Parathyroid adenoma (tissue), 2 donors: ENCODE data around the gene IL1RN.

ENCODE experiments used
- H2AFZ ChIP-seq: fragments of 300-600 bp; sonication (generic); one replicate; pipeline ENCODE4 v1.7.0; 2017; ENCODE audit warnings: antibody characterized with exemption, mild to moderate bottlenecking
- H3K27ac ChIP-seq: fragments of 300-600 bp; sonication (generic); one replicate; pipeline ENCODE4 v1.7.0; 2017
- H3K27me3 ChIP-seq: fragments of 300-600 bp; sonication (generic); one replicate; pipeline ENCODE4 v1.7.0; 2017; ENCODE audit warnings: low read length; ENCODE audit not compliant: control insufficient read depth, insufficient read depth
- H3K36me3 ChIP-seq: fragments of 300-600 bp; sonication (generic); one replicate; pipeline ENCODE4 v1.7.0; 2017; ENCODE audit warnings: low read length; ENCODE audit not compliant: control insufficient read depth, insufficient read depth
- H3K4me1 ChIP-seq: fragments of 300-600 bp; sonication (generic); one replicate; pipeline ENCODE4 v1.7.0; 2017; ENCODE audit warnings: control low read depth
- H3K4me2 ChIP-seq: fragments of 300-600 bp; sonication (generic); one replicate; pipeline ENCODE4 v1.7.0; 2017; ENCODE audit warnings: low read length
- H3K4me3 ChIP-seq: fragments of 300-600 bp; sonication (generic); one replicate; pipeline ENCODE4 v1.7.0; 2017; ENCODE audit warnings: low read depth, low read length
- H3K79me2 ChIP-seq: fragments of 300-600 bp; sonication (generic); one replicate; pipeline ENCODE4 v1.7.0; 2017; ENCODE audit warnings: control low read depth
- H3K9ac ChIP-seq: fragments of 300-600 bp; sonication (generic); one replicate; pipeline ENCODE4 v1.7.0; 2017; ENCODE audit warnings: mild to moderate bottlenecking
- H3K9me3 ChIP-seq: fragments of 300-600 bp; sonication (generic); one replicate; pipeline ENCODE4 v1.7.0; 2017; ENCODE audit warnings: low read length; ENCODE audit not compliant: control insufficient read depth
- TF ChIP-seq, protein P1 (sequence below): fragments of 300-600 bp; sonication (generic); IDR thresholded peaks from one replicate; pipeline ENCODE4 v1.7.0; 2017; ENCODE audit warnings: antibody characterized with exemption, mild to moderate bottlenecking
- donor health status: primary hyperparathyroidism.

The IL1RN gene

DNA sequence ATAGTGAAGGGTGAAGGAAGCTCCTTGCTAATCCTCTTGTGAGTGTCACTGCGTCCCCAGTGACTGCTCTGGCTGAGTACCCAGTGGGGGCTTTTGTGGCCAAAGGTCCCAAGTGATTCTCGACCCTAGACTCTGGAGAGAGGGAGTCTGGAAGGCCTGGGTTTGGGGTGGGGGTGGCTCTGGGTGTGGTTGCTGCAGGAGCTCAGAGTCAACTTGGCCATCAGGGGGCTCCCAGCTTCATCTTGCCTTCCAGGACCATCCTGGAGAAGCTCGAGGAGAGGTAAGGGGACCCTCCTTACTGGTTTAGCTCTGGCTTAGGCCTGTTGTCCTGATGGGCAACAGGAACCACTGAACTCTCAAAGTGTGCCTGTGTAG is 47.0 kb downstream of the IL1RN start:
- Histone ChIP-seq H3K9me3 (no peaks in the 10 kb centered on the region), H3K36me3 (no peaks in the 10 kb centered on the region), H3K4me2 (no peak overlapping the region), H3K27ac (no peak overlapping the region), H3K27me3 (no peaks in the 10 kb centered on the region), H3K9ac (no peak overlapping the region), H3K4me3 (no peak overlapping the region), H2AFZ (no peak overlapping the region), H3K4me1 (peaks cover 22% of the 10 kb centered on the region), H3K79me2 (no peaks in the 10 kb centered on the region)
- TF ChIP-seq, protein P1, sequence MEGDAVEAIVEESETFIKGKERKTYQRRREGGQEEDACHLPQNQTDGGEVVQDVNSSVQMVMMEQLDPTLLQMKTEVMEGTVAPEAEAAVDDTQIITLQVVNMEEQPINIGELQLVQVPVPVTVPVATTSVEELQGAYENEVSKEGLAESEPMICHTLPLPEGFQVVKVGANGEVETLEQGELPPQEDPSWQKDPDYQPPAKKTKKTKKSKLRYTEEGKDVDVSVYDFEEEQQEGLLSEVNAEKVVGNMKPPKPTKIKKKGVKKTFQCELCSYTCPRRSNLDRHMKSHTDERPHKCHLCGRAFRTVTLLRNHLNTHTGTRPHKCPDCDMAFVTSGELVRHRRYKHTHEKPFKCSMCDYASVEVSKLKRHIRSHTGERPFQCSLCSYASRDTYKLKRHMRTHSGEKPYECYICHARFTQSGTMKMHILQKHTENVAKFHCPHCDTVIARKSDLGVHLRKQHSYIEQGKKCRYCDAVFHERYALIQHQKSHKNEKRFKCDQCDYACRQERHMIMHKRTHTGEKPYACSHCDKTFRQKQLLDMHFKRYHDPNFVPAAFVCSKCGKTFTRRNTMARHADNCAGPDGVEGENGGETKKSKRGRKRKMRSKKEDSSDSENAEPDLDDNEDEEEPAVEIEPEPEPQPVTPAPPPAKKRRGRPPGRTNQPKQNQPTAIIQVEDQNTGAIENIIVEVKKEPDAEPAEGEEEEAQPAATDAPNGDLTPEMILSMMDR = no peak

DNA sequence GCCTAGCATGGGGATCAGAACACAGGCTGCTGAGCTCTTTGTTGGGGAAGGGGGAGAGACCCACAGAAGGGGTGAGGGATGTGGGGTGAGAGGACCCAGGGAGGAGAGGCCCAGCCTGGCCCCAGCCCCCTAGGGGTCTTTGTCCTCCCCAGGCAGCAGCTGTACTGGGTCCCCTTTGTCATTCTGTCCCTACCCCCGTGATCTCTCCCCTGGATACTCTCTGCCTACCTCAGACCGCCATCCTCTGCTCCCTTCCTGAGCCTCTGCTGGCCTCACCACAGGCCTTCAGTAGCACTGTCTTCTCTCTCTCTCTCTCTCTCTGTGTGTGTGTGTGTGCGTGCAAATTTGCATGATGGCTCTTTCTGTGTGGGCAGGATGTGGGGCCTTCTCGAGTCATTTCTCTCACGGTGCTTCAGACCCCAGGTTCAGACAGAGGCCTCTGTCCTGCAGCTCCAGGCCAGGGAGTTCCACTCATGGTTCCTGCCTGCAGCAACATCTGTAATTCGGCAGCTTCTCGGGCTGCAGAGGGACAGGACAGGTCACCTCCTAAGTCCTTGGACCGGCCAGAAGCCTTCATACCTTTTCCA is 47.7 kb downstream of the IL1RN start:
- H3K4me3 ChIP-seq = peak overlapping the region; percentile 7
- H2AFZ ChIP-seq = no peak overlapping the region
- H3K27me3 ChIP-seq = no peaks in the 10 kb centered on the region
- peak overlapping the region; percentile 82 for H3K27ac ChIP-seq
- H3K4me2 ChIP-seq = no peak overlapping the region
- no peaks in the 10 kb centered on the region for H3K36me3 ChIP-seq
- H3K9me3 ChIP-seq = no peaks in the 10 kb centered on the region
- TF ChIP-seq, protein P1 = no peak
- H3K9ac ChIP-seq = no peak overlapping the region
- peaks cover 22% of the 10 kb centered on the region for H3K4me1 ChIP-seq
- no peaks in the 10 kb centered on the region for H3K79me2 ChIP-seq

DNA sequence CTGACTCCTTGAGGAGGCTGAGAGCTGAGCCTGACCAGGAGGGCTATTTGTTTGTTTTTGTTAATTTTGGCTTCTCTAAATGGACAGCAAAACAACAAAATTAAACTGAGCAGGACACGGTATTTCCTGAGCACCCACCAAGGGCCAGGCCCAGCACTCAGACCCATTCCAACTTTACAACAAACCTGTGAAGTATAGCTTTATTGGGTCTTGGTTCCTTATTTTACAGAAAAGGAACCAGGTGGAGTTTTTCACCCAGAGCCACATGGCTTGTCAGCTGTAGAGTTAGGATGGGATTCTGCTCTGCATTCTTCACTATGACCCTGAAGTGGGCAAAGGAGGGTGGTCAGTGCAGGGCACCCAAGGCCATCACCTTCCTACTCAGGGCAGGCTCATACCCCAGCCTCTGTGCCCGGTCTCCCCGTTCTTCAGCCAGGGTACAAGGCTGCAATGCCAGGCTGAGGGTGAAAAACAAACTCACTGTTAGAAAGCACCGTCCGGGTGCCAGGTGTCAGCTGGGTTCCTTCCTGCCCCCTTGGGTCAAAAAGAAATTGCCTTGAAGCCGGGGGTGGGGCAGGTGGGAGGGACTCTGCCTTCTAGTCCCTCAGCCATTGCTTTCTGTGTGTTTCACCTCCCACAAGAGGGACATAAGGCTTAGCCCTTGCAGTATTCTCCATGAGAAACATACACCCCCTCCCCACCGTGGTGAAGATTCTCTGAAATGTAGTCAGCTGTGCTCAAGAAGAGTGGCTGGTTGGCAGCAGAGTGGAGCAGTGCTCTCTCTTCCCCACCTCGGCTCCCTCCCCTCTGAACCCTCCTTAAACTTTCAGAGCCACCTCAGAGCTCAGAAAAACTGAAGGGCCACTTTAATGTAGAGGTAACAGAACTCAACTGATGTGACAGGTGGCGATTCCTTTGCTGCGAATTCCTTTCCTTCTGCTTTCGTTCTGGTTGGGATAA is 48.6 kb downstream of the IL1RN start:
- no peak overlapping the region for H3K9ac ChIP-seq
- no peaks in the 10 kb centered on the region for H3K79me2 ChIP-seq
- H3K9me3 ChIP-seq = no peaks in the 10 kb centered on the region
- H3K4me3 ChIP-seq = no peak overlapping the region
- peak overlapping the region; percentile 20 for H3K4me2 ChIP-seq
- peak overlapping the region; percentile 82 for H3K27ac ChIP-seq
- peaks cover 22% of the 10 kb centered on the region for H3K4me1 ChIP-seq
- peak overlapping the region; percentile 61 for H2AFZ ChIP-seq
- H3K36me3 ChIP-seq = no peaks in the 10 kb centered on the region
- no peaks in the 10 kb centered on the region for H3K27me3 ChIP-seq
- TF ChIP-seq, protein P1 = no peak

DNA sequence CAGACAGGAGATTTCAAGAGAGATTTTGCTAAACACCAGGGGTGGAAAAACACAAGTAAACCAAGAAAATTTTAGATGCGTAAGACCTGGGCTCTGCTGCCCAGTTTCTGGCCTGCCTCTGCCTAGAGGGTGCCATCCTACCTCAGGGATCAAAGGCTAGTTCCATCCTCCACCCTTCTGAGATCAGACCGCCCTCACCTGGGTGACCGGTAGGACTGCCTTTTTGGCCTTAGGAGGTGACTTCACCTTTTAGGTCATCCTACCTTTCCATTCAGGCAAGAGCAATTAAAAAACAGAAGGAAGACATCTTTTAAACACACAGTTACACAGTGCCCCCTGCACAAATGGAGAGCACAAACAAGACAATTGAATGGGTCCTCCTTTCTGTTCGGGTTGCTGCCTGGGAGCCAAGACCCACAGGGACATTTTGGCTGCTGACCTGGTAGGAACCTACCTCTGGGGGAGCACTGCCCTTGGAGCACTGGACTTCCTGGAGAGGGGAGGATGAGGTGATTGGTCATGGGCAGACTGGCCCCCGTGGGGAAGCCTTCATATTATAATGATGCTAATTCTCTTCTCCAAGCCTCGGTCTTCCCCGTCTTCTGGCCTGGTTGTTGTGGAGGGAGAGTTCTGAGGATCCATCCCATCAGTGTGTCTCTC is 49.4 kb downstream of the IL1RN start:
- H3K36me3 ChIP-seq = no peaks in the 10 kb centered on the region
- H3K9me3 ChIP-seq = no peaks in the 10 kb centered on the region
- H3K27ac ChIP-seq = peak overlapping the region; percentile 82
- TF ChIP-seq, protein P1 = peak; percentile 46
- no peak overlapping the region for H3K9ac ChIP-seq
- peaks cover 25% of the 10 kb centered on the region for H3K4me1 ChIP-seq
- H3K27me3 ChIP-seq = no peaks in the 10 kb centered on the region
- H3K4me2 ChIP-seq = peak overlapping the region; percentile 20
- H3K79me2 ChIP-seq = no peaks in the 10 kb centered on the region
- no peak overlapping the region for H3K4me3 ChIP-seq
- peak overlapping the region; percentile 61 for H2AFZ ChIP-seq
